Medulla oblongata (tissue), 1 donor: Measurements from ENCODE around the gene RALGPS1.

ENCODE experiments used
- DNase-seq: peaks from one replicate; pipeline ENCODE4 v3.0.0-alpha.2; 2015; ENCODE audit errors: extremely low spot score

The RALGPS1 gene

GRCh38 chr9:127187231-127187956 is 272.8 kb downstream of the RALGPS1 start:
- peak; percentile 17 for DNase-seq

GRCh38 chr9:127188396-127188795 is 273.8 kb downstream of the RALGPS1 start:
- DNase-seq: no peak

DNA sequence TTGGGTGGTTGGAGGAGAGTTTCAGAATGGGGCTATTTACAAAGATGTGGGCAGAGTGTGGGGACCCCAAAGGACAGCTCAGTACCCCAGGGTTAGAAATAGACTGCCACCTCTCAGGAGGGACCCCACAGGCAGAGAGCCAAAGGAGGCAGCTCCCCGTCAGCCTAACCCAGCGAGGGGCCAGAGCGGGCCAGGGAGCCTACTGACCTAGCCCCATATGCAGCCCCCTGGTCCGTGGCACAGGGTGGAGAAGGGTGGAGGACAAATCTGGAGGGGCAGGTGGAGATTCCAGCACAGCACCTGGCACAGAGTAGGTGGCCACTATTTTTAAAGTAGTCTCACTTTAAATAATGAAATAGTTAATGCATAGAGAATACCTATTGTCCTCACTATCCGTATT is 275.0 kb downstream of the RALGPS1 start:
- DNase-seq: no peak

DNA sequence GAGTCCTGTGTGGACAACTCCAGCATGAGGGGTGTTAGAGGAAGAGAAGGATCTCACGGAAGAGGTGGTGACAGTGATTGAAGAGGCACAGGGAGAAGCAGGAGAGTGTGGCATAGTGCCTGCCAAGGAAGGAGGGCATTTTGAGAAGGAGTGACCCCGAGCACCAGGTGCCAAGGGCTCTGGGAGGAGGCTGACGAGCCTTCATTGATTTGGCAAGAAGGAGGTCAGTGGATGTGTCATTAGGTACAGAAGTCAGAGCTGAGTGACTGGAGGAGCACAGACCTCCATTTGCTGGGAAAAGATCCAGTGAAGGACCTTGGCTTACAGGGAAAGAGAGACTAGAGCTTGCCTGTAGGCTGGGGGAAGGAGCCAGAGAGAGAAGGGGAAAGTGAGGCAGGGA is 278.2 kb downstream of the RALGPS1 start:
- DNase-seq: no peak

- no peak for DNase-seq
Observed at GRCh38 chr9:127193483-127193882, 278.9 kb downstream of the RALGPS1 start.

GRCh38 chr9:127194881-127195713 is 280.5 kb downstream of the RALGPS1 start:
- DNase-seq: no peak

GRCh38 chr9:127195976-127196825 is 281.6 kb downstream of the RALGPS1 start:
- DNase-seq: no peak

GRCh38 chr9:127196826-127197145 is 282.2 kb downstream of the RALGPS1 start:
- no peak for DNase-seq

DNA sequence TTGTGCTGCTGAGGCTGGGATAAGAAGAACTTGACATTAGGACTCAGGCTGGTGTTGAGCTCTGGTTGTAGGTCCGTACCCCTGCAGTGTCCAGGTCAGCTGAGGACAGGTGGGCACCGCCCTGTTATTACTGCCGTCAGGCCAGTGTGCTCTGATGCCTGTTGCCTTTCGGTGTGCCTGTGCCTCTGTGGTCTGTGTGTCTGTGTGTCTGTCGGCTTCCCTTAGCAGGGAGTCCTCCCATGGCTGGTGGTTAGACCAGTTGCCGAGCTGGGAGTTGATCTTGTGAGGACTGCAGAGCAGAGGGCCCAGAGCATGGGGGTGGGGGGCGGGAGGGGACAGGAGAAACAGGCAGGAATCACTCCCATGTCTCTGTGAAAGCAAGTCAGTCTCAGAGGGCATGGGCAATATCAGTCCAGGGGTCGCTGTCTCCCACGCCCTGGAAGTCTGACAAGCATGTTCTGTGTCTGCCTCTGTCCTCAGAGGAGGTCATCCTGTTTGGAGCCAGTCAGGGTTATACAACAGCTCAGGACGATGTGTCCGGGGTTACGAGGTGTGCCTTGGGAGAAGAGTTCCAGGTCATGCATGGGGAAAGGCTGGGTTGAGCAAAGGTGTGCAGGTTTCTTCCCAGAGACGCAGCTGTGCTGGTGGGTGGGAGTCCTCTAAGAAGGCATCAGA is 282.7 kb downstream of the RALGPS1 start:
- no peak for DNase-seq

DNA sequence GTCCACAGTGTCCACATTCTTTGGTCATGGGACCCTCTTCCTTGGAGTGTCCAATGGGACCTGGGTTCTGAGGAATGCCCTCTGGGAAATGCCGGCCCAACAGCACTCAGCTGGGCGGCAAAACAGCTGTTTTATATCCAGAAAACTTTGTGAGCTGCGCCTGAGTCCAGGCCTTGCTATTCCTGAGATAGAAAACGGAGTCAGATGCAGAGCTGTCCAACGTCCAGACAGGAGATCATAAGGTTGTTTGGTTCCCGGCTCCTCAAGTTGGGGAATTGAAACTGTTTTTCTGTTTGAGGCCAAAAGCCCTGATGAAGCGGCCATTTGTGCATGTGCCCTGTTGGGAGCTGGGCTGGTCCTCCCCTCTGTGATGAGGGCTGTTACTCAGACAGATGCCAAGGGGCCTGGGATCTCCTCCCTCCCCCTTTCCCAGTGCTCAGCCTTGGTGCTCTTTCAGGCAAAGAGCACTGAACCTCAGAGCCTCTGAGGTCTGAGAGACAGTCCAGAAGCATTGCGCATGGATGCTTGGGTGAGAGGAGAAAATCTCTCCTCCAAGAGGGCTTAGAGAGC is 283.4 kb downstream of the RALGPS1 start:
- DNase-seq: peak; percentile 43

DNA sequence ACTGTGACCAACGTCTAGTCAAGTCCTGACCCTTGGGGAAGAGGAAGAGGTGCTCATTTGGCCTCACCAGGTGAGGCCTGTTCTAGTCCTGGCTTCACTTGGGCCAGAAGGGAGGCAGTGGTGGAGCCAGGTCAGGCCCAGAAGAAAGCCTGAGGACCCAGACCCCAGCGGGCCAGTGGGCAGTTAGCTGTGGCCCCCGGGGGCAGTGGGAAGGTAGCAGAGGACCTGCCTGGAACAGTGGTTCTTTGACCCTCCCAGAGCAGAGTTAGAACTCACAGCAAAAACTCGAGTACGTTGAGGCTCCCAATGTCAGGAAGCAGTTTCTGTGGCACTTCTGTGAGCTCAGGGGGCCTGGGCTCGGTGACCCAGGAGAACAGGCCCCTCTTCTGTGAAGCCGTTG is 284.0 kb downstream of the RALGPS1 start:
- no peak for DNase-seq

DNA sequence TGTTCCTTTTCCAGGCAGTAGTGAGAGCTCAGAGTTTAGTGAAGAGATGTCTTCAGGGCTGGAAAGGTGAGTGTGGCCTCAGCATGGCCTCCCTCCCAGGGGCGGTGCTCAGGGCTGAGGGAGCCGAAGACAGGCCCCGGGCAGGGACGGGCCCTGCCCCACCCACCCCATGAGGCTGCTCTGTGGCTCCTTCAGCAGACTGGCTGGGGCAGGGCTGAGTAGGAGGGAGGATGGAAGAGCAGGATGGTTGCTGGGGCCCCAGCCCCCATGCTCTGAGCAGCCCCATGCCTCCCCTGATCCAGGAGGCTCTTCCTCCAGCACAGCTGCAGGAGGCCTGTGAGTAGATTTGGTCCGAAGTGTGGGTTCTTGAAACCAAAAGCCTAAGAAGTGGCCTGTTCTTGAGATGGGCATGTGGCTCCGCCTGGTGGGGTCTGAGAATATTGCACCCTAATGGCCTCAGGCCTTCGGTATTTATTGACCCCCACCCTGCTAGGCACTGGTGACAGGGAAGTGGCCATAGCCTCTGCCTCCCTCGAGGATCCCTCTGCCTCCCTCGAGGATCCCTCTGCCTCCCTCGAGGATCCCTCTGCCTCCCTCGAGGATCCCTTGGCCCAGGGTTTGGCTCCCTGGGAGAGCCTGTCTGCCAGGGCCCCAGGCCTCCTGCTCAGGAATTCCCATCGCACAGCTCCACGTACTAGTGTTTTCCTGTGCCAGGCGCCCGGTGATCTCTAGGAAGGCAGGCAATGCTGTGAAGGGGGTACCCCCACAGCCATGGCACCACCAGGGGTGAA is 284.6 kb downstream of the RALGPS1 start:
- DNase-seq: peak; percentile 90

DNA sequence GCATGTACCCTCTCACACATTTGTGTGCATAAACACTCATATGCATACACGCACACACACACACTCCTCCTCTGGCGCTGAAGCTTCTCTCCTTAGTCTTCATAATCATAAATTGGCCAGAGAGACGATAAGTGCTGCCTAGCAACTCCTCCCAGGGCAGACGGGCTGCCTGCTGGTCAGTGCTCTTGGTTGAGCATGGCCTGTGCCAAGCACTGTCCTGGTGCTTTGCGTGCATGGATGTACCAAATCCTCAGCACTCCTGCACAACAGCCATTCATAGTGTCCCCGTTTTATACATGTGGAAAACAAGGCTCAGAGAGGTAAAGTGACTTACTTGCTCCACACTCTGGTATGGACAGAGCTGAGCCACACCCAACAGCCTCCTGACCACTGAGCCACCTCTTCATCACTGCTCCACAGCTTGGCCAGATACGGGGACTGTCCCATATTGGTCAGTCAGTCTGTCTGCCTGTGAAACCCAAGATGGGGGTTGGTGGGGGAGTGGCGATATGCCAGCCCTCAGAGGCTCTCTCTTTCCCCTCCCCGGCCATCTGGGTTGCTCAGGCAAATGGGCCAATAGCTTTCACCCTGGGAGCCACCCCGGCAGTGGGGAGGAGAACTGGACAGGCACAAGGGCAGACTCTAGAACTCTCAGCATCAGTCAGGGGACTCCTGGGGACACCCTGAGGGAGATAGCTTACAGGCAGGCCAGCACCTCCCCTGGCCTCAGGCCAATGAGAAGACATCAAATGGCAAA is 285.7 kb downstream of the RALGPS1 start:
- no peak for DNase-seq

DNA sequence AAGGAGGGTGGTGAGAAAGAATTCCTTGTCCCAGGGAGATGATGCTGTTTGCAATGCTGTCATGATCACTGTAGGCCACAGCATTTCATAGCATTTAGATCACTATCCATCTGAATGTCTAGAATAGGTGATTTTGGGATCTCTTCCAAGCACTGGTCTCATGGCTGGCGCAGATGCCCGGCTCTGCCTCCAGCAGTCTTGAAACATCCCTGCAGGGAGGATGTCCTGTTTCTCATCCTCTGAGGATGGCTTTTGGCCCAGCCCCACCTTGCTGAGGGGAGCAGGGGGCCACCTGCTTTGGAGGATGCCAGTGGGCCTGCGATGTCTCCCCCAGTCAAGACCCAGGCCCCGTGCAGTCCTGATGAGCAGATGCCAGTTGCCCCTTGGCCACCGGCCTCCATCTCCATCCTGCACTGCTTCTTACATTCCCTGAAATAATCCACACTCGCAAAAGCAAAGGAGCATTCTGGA is 286.5 kb downstream of the RALGPS1 start:
- DNase-seq: no peak

- no peak for DNase-seq
Observed at GRCh38 chr9:127201731-127202130, 287.1 kb downstream of the RALGPS1 start.

GRCh38 chr9:127202461-127203169 is 288.0 kb downstream of the RALGPS1 start:
- DNase-seq: no peak

- no peak for DNase-seq
Observed at GRCh38 chr9:127203681-127204327, 289.2 kb downstream of the RALGPS1 start.

DNA sequence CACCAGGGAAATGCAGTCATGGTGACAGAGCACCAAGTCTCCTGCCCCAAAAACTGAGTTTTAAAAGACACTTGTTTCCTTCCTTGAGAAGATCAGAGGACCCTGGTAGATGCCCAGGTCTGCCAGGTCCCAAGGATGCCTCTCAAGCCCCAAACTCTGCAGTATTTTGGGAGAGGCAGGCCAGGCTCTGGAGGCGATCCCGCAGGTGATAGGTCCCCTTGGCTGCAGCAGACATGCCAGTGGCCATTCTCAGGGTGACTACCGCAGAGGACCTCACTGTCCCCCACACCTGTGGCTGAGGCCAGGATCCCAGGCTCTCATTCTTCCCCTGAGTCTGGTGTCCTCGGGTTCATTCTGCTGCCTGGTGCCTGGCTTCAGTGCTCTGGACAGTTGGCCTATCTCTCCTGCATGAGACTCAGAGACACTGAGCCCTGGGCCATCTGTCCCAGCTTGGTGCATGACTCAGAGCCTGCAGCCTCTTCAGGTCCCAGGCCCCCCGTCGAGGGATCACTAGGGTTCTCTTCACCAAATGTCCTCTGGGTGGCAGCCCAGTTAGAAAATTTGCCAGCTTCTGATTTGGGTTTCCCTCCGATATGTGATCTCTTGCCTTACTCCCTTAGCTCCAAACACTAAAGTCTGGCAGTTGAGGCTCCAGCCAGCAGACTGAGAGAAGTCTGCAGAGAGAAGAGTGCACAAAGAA is 290.3 kb downstream of the RALGPS1 start:
- DNase-seq: peak; percentile 47
